Mesendoderm (in vitro differentiated cells): ENCODE results near the gene FN3KRP.

Experiments used
- DNase-seq: peaks from one replicate; pipeline ENCODE4 v3.0.0; 2013
- H2AK5ac ChIP-seq: 2 replicates; pipeline ENCODE4 v1.6.1; 2013; ENCODE audit warnings: low read length, inconsistent platforms
- H2BK120ac ChIP-seq: 2 replicates; pipeline ENCODE4 v1.6.1; 2013; ENCODE audit warnings: low read depth, mild to moderate bottlenecking, low read length, moderate library complexity, mixed read lengths
- H2BK15ac ChIP-seq: replicated peaks from 2 replicates; pipeline ENCODE4 v1.6.1; 2013; ENCODE audit warnings: low read depth, mild to moderate bottlenecking, moderate library complexity
- H2BK5ac ChIP-seq: 2 replicates; pipeline ENCODE4 v1.6.1; 2013; ENCODE audit warnings: low read length, inconsistent platforms
- H3K18ac ChIP-seq: 2 replicates; pipeline ENCODE4 v1.6.1; 2013; ENCODE audit warnings: mild to moderate bottlenecking, low read length, mixed read lengths
- H3K23ac ChIP-seq: one replicate; pipeline ENCODE4 v1.6.1; 2013; ENCODE audit warnings: low read length
- H3K27ac ChIP-seq: 2 replicates; pipeline ENCODE4 v1.5.1; 2013; ENCODE audit warnings: low read depth, mild to moderate bottlenecking, inconsistent platforms, low read length, moderate library complexity
- H3K27me3 ChIP-seq: 2 replicates; pipeline ENCODE4 v1.6.1; 2013; ENCODE audit warnings: low read length, control low read depth, mild to moderate bottlenecking, inconsistent platforms; ENCODE audit not compliant: insufficient read depth, poor library complexity
- H3K36me3 ChIP-seq: 2 replicates; pipeline ENCODE4 v1.6.1; 2013; ENCODE audit warnings: low read length, inconsistent platforms; ENCODE audit not compliant: control insufficient read depth, insufficient read depth
- H3K4ac ChIP-seq: one replicate; pipeline ENCODE4 v1.6.1; 2013; ENCODE audit warnings: low read depth, mild to moderate bottlenecking, low read length, moderate library complexity
- H3K4me1 ChIP-seq: 2 replicates; pipeline ENCODE4 v1.6.1; 2013; ENCODE audit warnings: low read depth, low read length, inconsistent platforms; ENCODE audit not compliant: control insufficient read depth
- H3K4me2 ChIP-seq: 2 replicates; pipeline ENCODE4 v1.6.1; 2013; ENCODE audit warnings: low read length
- H3K4me3 ChIP-seq: 2 replicates; pipeline ENCODE4 v1.5.1; 2013; ENCODE audit warnings: mild to moderate bottlenecking, low read length
- H3K56ac ChIP-seq: one replicate; pipeline ENCODE4 v1.6.1; 2013; ENCODE audit warnings: low read length
- H3K79me1 ChIP-seq: 2 replicates; pipeline ENCODE4 v1.6.1; 2013; ENCODE audit warnings: low read length, inconsistent platforms
- H3K79me2 ChIP-seq: 2 replicates; pipeline ENCODE4 v1.6.1; 2013; ENCODE audit warnings: mild to moderate bottlenecking, low read length; ENCODE audit not compliant: control insufficient read depth, insufficient read depth
- H3K9ac ChIP-seq: 2 replicates; pipeline ENCODE4 v1.6.1; 2013; ENCODE audit warnings: low read length, inconsistent platforms
- H4K5ac ChIP-seq: one replicate; pipeline ENCODE4 v1.6.1; 2013; ENCODE audit warnings: low read length
- H4K8ac ChIP-seq: one replicate; pipeline ENCODE4 v1.6.1; 2013; ENCODE audit warnings: low read depth, mild to moderate bottlenecking, control low read depth, low read length, moderate library complexity
- WGBS: extraction: QIAGEN DNeasy Blood & Tissue Kit; methylation state at CpG from one replicate; pipeline ENCODE4 v1.1.7; 2013; ENCODE audit warnings: low lambda C conversion rate, missing lambda C conversion rate; ENCODE audit not compliant: insufficient coverage; ENCODE audit errors: extremely low coverage; 5-methylcytosine and 5-hydroxymethylcytosine counted together

Gene FN3KRP

GRCh38 chr17:82691714-82692113 is 24.8 kb upstream of the FN3KRP start:
- H3K4me2 ChIP-seq: no peak overlapping the region
- no peak overlapping the region for H2AK5ac ChIP-seq
- H4K5ac ChIP-seq: no peak overlapping the region
- no peaks in the 10 kb centered on the region for H3K4me1 ChIP-seq
- no peak overlapping the region for H2BK120ac ChIP-seq
- no peaks in the 10 kb centered on the region for H3K36me3 ChIP-seq
- WGBS: no CpG with 5 or more reads among the region's 17 CpGs
- no peaks in the 10 kb centered on the region for H3K79me1 ChIP-seq
- no peak for DNase-seq
- H3K27me3 ChIP-seq: peaks cover 3% of the 10 kb centered on the region
- H3K9ac ChIP-seq: no peak overlapping the region
- H3K23ac ChIP-seq: no peak overlapping the region
- H3K56ac ChIP-seq: no peak overlapping the region
- H3K18ac ChIP-seq: no peak overlapping the region
- no peak overlapping the region for H2BK15ac ChIP-seq
- H3K4ac ChIP-seq: no peak overlapping the region
- no peaks in the 10 kb centered on the region for H3K79me2 ChIP-seq
- no peak overlapping the region for H4K8ac ChIP-seq
- H3K27ac ChIP-seq: no peak overlapping the region
- no peak overlapping the region for H2BK5ac ChIP-seq
- H3K4me3 ChIP-seq: no peak overlapping the region

GRCh38 chr17:82692268-82692667 is 24.2 kb upstream of the FN3KRP start:
- Histone ChIP-seq H3K4me1 (no peaks in the 10 kb centered on the region), H3K79me2 (no peaks in the 10 kb centered on the region), H4K8ac (no peak overlapping the region), H3K9ac (no peak overlapping the region), H3K27ac (no peak overlapping the region), H3K79me1 (no peaks in the 10 kb centered on the region), H2BK120ac (no peak overlapping the region), H3K36me3 (no peaks in the 10 kb centered on the region), H3K4me2 (no peak overlapping the region), H3K23ac (no peak overlapping the region), H3K27me3 (peaks cover 9% of the 10 kb centered on the region), H3K4me3 (no peak overlapping the region), H2AK5ac (no peak overlapping the region), H2BK15ac (no peak overlapping the region), H3K56ac (no peak overlapping the region), H2BK5ac (no peak overlapping the region), H3K4ac (no peak overlapping the region), H4K5ac (no peak overlapping the region), H3K18ac (no peak overlapping the region)
- DNase-seq: no peak
- WGBS: no CpG with 5 or more reads among the region's 16 CpGs

GRCh38 chr17:82693168-82693867 is 23.2 kb upstream of the FN3KRP start:
- Histone ChIP-seq H3K23ac (no peak overlapping the region), H3K18ac (no peak overlapping the region), H4K5ac (no peak overlapping the region), H4K8ac (no peak overlapping the region), H3K27ac (no peak overlapping the region), H3K56ac (no peak overlapping the region), H3K79me2 (no peaks in the 10 kb centered on the region), H2BK120ac (no peak overlapping the region), H3K9ac (no peak overlapping the region), H3K4ac (no peak overlapping the region), H3K4me1 (no peaks in the 10 kb centered on the region), H2BK5ac (no peak overlapping the region), H3K4me2 (no peak overlapping the region), H3K36me3 (no peaks in the 10 kb centered on the region), H2AK5ac (no peak overlapping the region), H3K79me1 (no peaks in the 10 kb centered on the region), H2BK15ac (no peak overlapping the region), H3K4me3 (no peak overlapping the region), H3K27me3 (peaks cover 16% of the 10 kb centered on the region)
- DNase-seq: no peak
- WGBS: no CpG with 5 or more reads among the region's 22 CpGs

GRCh38 chr17:82694647-82695046 is 21.9 kb upstream of the FN3KRP start:
- no peak overlapping the region for H2BK120ac ChIP-seq
- H3K4ac ChIP-seq: no peak overlapping the region
- no peak overlapping the region for H3K18ac ChIP-seq
- H3K4me3 ChIP-seq: no peak overlapping the region
- no peak overlapping the region for H3K27ac ChIP-seq
- H4K5ac ChIP-seq: no peak overlapping the region
- no peak overlapping the region for H3K9ac ChIP-seq
- no peak overlapping the region for H2BK15ac ChIP-seq
- H3K4me1 ChIP-seq: no peaks in the 10 kb centered on the region
- no peaks in the 10 kb centered on the region for H3K79me2 ChIP-seq
- no peaks in the 10 kb centered on the region for H3K36me3 ChIP-seq
- H3K79me1 ChIP-seq: no peaks in the 10 kb centered on the region
- H2BK5ac ChIP-seq: no peak overlapping the region
- DNase-seq: no peak
- peaks cover 16% of the 10 kb centered on the region for H3K27me3 ChIP-seq
- no CpG with 5 or more reads among the region's 2 CpGs for WGBS
- no peak overlapping the region for H3K56ac ChIP-seq
- H3K4me2 ChIP-seq: no peak overlapping the region
- H2AK5ac ChIP-seq: no peak overlapping the region
- H3K23ac ChIP-seq: no peak overlapping the region
- H4K8ac ChIP-seq: no peak overlapping the region

- no peaks in the 10 kb centered on the region for H3K4me1 ChIP-seq
- no peak for DNase-seq
- H3K23ac ChIP-seq: no peak overlapping the region
- no peak overlapping the region for H3K4me3 ChIP-seq
- no peaks in the 10 kb centered on the region for H3K79me2 ChIP-seq
- no peaks in the 10 kb centered on the region for H3K79me1 ChIP-seq
- H3K9ac ChIP-seq: no peak overlapping the region
- no peak overlapping the region for H3K56ac ChIP-seq
- H3K36me3 ChIP-seq: no peaks in the 10 kb centered on the region
- no peak overlapping the region for H3K27ac ChIP-seq
- H2BK15ac ChIP-seq: no peak overlapping the region
- H3K4ac ChIP-seq: no peak overlapping the region
- H4K5ac ChIP-seq: no peak overlapping the region
- no peak overlapping the region for H3K4me2 ChIP-seq
- H3K18ac ChIP-seq: no peak overlapping the region
- H4K8ac ChIP-seq: no peak overlapping the region
- no peak overlapping the region for H2AK5ac ChIP-seq
- no peak overlapping the region for H2BK120ac ChIP-seq
- H2BK5ac ChIP-seq: no peak overlapping the region
- peaks cover 16% of the 10 kb centered on the region for H3K27me3 ChIP-seq
- WGBS: no CpG with 5 or more reads among the region's 17 CpGs
Observed at GRCh38 chr17:82696259-82696658, 20.2 kb upstream of the FN3KRP start.
